H9 (cell line): ENCODE measurements around the gene NOX5. TPM values are rescaled to one million over a fixed set of nuclear protein-coding genes. Genes with fewer than 3 reads are reported as not detected.

ENCODE experiments used
- DNase-seq: peaks from one replicate; pipeline ENCODE4 v3.0.0-alpha.2; 2017
- H2AFZ ChIP-seq: one replicate; pipeline ENCODE4 v1.6.1; 2013; ENCODE audit warnings: mild to moderate bottlenecking, low read length, control low read depth, moderate library complexity
- H2AK5ac ChIP-seq: 2 replicates; pipeline ENCODE4 v1.6.1; 2013; ENCODE audit warnings: low read length, control low read depth, mixed read lengths; ENCODE audit not compliant: insufficient read length
- H2BK120ac ChIP-seq: one replicate; pipeline ENCODE4 v1.6.1; 2013; ENCODE audit warnings: low read depth, mild to moderate bottlenecking, low read length, control low read depth, inconsistent platforms; ENCODE audit not compliant: poor library complexity, severe bottlenecking
- H2BK12ac ChIP-seq: 2 replicates; pipeline ENCODE4 v1.6.1; 2013; ENCODE audit warnings: low read length, control low read depth, mixed read lengths, low read depth; ENCODE audit not compliant: insufficient read length
- H2BK15ac ChIP-seq: 2 replicates; pipeline ENCODE4 v1.6.1; 2013; ENCODE audit warnings: low read depth, low read length, control low read depth
- H2BK20ac ChIP-seq: one replicate; pipeline ENCODE4 v1.6.1; 2013; ENCODE audit warnings: low read depth, mild to moderate bottlenecking, low read length, control low read depth, inconsistent platforms; ENCODE audit not compliant: poor library complexity, severe bottlenecking
- H2BK5ac ChIP-seq: 2 replicates; pipeline ENCODE4 v1.6.1; 2013; ENCODE audit warnings: low read length, control low read depth, mixed read lengths; ENCODE audit not compliant: insufficient read length
- H3K14ac ChIP-seq: 2 replicates; pipeline ENCODE4 v1.6.1; 2013; ENCODE audit warnings: low read length, control low read depth; ENCODE audit not compliant: insufficient read depth
- H3K18ac ChIP-seq: 2 replicates; pipeline ENCODE4 v1.6.1; 2013; ENCODE audit warnings: low read depth, mild to moderate bottlenecking, mixed read lengths, low read length, control low read depth; ENCODE audit not compliant: insufficient read length
- H3K23ac ChIP-seq: 2 replicates; pipeline ENCODE4 v1.6.1; 2013; ENCODE audit warnings: low read length, control low read depth, mixed read lengths, low read depth; ENCODE audit not compliant: insufficient read length
- H3K23me2 ChIP-seq: 2 replicates; pipeline ENCODE4 v1.6.1; 2013; ENCODE audit warnings: low read depth, mild to moderate bottlenecking, mixed read lengths, low read length, control low read depth; ENCODE audit not compliant: insufficient read length, poor library complexity, severe bottlenecking
- H3K27ac ChIP-seq: 2 replicates; pipeline ENCODE4 v1.5.1; 2013; ENCODE audit warnings: low read length, control low read depth, mixed read lengths, low read depth; ENCODE audit not compliant: insufficient read length
- H3K27me3 ChIP-seq: 2 replicates; pipeline ENCODE4 v1.6.1; 2013; ENCODE audit warnings: low read length, control low read depth, inconsistent platforms; ENCODE audit not compliant: insufficient read depth
- H3K4ac ChIP-seq: 2 replicates; pipeline ENCODE4 v1.6.1; 2013; ENCODE audit warnings: low read depth, mild to moderate bottlenecking, control low read depth, inconsistent platforms, low read length, moderate library complexity
- H3K4me1 ChIP-seq: 2 replicates; pipeline ENCODE4 v1.6.1; 2013; ENCODE audit warnings: low read length, control low read depth, inconsistent platforms; ENCODE audit not compliant: insufficient read depth
- H3K4me2 ChIP-seq: 2 replicates; pipeline ENCODE4 v1.6.1; 2013; ENCODE audit warnings: low read length, control low read depth, mixed read lengths; ENCODE audit not compliant: insufficient read length, insufficient read depth
- H3K56ac ChIP-seq: 2 replicates; pipeline ENCODE4 v1.6.1; 2013; ENCODE audit warnings: low read depth, mild to moderate bottlenecking, mixed read lengths, low read length, control low read depth; ENCODE audit not compliant: insufficient read length
- H3K79me1 ChIP-seq: 2 replicates; pipeline ENCODE4 v1.6.1; 2013; ENCODE audit warnings: low read depth, mild to moderate bottlenecking, moderate library complexity, low read length, control low read depth, inconsistent platforms; ENCODE audit not compliant: insufficient read depth, poor library complexity, severe bottlenecking
- H3K79me2 ChIP-seq: 2 replicates; pipeline ENCODE4 v1.6.1; 2013; ENCODE audit warnings: low read length, control low read depth, inconsistent platforms; ENCODE audit not compliant: insufficient read depth
- H3K9ac ChIP-seq: 2 replicates; pipeline ENCODE4 v1.6.1; 2013; ENCODE audit warnings: low read length, control low read depth, mixed read lengths; ENCODE audit not compliant: insufficient read length; ENCODE audit errors: extremely low read depth
- H3K9me3 ChIP-seq: one replicate; pipeline ENCODE4 v1.6.1; 2013; ENCODE audit warnings: low read depth, low read length, inconsistent platforms; ENCODE audit not compliant: control insufficient read depth
- H3T11ph ChIP-seq: one replicate; pipeline ENCODE4 v1.6.1; 2013; ENCODE audit warnings: mild to moderate bottlenecking, low read length, control low read depth, inconsistent platforms
- H4K20me1 ChIP-seq: one replicate; pipeline ENCODE4 v1.6.1; 2013; ENCODE audit not compliant: control insufficient read depth, insufficient read length, insufficient read depth
- H4K5ac ChIP-seq: 2 replicates; pipeline ENCODE4 v1.6.1; 2013; ENCODE audit warnings: low read depth, mild to moderate bottlenecking, mixed read lengths, low read length, control low read depth; ENCODE audit not compliant: insufficient read length
- H4K8ac ChIP-seq: replicated peaks from 2 replicates; pipeline ENCODE4 v1.6.1; 2013; ENCODE audit warnings: low read length, control low read depth, mixed read lengths, low read depth; ENCODE audit not compliant: insufficient read length
- H4K91ac ChIP-seq: 2 replicates; pipeline ENCODE4 v1.6.1; 2013; ENCODE audit warnings: low read depth, mild to moderate bottlenecking, moderate library complexity, mixed read lengths, low read length, control low read depth; ENCODE audit not compliant: insufficient read length
- H3K27ac Mint-ChIP-seq, 3 experiments: 2 replicates in 2 of 3; 3 replicates in 1 of 3; pipeline ENCODE4 v1.8.0; 2020 to 2021; ENCODE audit warnings: mixed read lengths in 3 of 3, mild to moderate bottlenecking in 1 of 3, moderate library complexity in 1 of 3
- H3K27me3 Mint-ChIP-seq: 2 replicates; pipeline ENCODE4 v1.8.0; 2021; ENCODE audit warnings: low read depth, mild to moderate bottlenecking, moderate library complexity, mixed read lengths
- H3K36me3 Mint-ChIP-seq, 3 experiments: 2 replicates in 2 of 3; 3 replicates in 1 of 3; pipeline ENCODE4 v1.8.0; 2020 to 2021; ENCODE audit warnings: low read depth in 3 of 3, mixed read lengths in 3 of 3; ENCODE audit not compliant: insufficient read depth in 1 of 3
- H3K4me1 Mint-ChIP-seq, 2 experiments: 2 replicates each; pipeline ENCODE4 v1.8.0; 2020; ENCODE audit warnings: mixed read lengths in 2 of 2
- H3K4me3 Mint-ChIP-seq, 2 experiments: 2 replicates in 1 of 2; 3 replicates in 1 of 2; pipeline ENCODE4 v1.8.0; 2020 to 2021; ENCODE audit warnings: mild to moderate bottlenecking in 2 of 2, mixed read lengths in 2 of 2, moderate library complexity in 1 of 2
- H3K9me3 Mint-ChIP-seq, 2 experiments: 2 replicates in 1 of 2; 3 replicates in 1 of 2; pipeline ENCODE4 v1.8.0; 2020; ENCODE audit warnings: mild to moderate bottlenecking in 2 of 2, mixed read lengths in 2 of 2, moderate library complexity in 1 of 2
- WGBS: extraction: QIAGEN DNeasy Blood & Tissue Kit; methylation state at CpG from one replicate; pipeline ENCODE4 v1.1.7; 2013; ENCODE audit warnings: missing lambda C conversion rate, low lambda C conversion rate, mixed read lengths; ENCODE audit not compliant: insufficient read length; ENCODE audit errors: extremely low coverage; 5-methylcytosine and 5-hydroxymethylcytosine counted together
- total RNA-seq: library from RNA; stranded (reverse); gene quantifications from 2 replicates; pipeline ENCODE4 v1.2.1, GENCODE V29; 2021
- TF ChIP-seq, protein P1 (sequence below): fragments of 200-600 bp; sonication (generic); conservative IDR thresholded peaks from 3 replicates; pipeline ENCODE4 v1.8.0; 2021; ENCODE audit warnings: antibody characterized with exemption, mild to moderate bottlenecking

NOX5 gene
- total RNA-seq, 1 experiment from 2014 or later, result 0.04 TPM

DNA sequence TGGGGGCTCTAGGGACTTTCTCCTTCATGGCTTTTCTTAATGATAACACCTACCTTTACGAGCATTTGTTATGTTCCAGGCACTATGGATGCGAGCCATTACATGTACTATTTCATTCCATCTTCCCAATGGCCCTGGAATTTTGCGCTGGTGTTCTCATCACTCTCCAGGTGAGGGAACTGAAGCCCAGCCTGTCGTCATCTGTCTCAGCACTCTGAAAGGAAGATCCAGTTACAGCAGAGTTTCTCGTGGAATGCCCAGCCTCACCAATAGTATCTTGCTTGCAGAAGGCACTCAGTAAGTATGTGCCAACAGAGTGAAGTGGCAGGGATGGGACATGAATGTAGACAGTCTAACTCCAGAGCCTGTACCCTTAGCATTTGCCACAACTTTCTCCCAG is 56.8 kb downstream of the NOX5 start:
- H3K4me1 ChIP-seq, result peaks cover 6% of the 10 kb centered on the region
- no peak overlapping the region for H2BK5ac ChIP-seq
- no peak overlapping the region for H4K91ac ChIP-seq
- no peaks in the 10 kb centered on the region for H3K9me3 ChIP-seq
- no peak overlapping the region for H4K5ac ChIP-seq
- TF ChIP-seq, protein P1, sequence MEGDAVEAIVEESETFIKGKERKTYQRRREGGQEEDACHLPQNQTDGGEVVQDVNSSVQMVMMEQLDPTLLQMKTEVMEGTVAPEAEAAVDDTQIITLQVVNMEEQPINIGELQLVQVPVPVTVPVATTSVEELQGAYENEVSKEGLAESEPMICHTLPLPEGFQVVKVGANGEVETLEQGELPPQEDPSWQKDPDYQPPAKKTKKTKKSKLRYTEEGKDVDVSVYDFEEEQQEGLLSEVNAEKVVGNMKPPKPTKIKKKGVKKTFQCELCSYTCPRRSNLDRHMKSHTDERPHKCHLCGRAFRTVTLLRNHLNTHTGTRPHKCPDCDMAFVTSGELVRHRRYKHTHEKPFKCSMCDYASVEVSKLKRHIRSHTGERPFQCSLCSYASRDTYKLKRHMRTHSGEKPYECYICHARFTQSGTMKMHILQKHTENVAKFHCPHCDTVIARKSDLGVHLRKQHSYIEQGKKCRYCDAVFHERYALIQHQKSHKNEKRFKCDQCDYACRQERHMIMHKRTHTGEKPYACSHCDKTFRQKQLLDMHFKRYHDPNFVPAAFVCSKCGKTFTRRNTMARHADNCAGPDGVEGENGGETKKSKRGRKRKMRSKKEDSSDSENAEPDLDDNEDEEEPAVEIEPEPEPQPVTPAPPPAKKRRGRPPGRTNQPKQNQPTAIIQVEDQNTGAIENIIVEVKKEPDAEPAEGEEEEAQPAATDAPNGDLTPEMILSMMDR, result no peak
- no peak overlapping the region for H2AFZ ChIP-seq
- H2BK12ac ChIP-seq, result no peak overlapping the region
- H3K27me3 ChIP-seq, result peaks cover 2% of the 10 kb centered on the region; the same call in 1 of the 2 replicates
- no peak overlapping the region for H3K56ac ChIP-seq
- H3K4ac ChIP-seq, result no peak overlapping the region
- peaks cover 11% of the 10 kb centered on the region for H3K23me2 ChIP-seq
- no peak overlapping the region for H3K14ac ChIP-seq
- Mint-ChIP-seq H3K4me1 (peaks cover 25 to 28% of the 10 kb centered on the region in 2 experiments), H3K36me3 (peaks cover 2 to 21% (median 4%) of the 10 kb centered on the region in 3 experiments; a peak in 5 of 7 replicates), H3K27me3 (peaks cover 59% of the 10 kb centered on the region), H3K4me3 (no peak overlapping the region), H3K9me3 (peaks cover 26 to 34% of the 10 kb centered on the region in 2 experiments), H3K27ac (no peak overlapping the region)
- H2AK5ac ChIP-seq, result no peak overlapping the region
- H3K18ac ChIP-seq, result no peak overlapping the region
- no peak overlapping the region for H2BK20ac ChIP-seq
- no CpG with 5 or more reads among the region's 5 CpGs for WGBS
- H2BK15ac ChIP-seq, result no peak overlapping the region
- no peak overlapping the region for H4K8ac ChIP-seq
- H3K79me2 ChIP-seq, result no peaks in the 10 kb centered on the region
- no peak overlapping the region for H3K27ac ChIP-seq
- DNase-seq, result no peak
- H3K23ac ChIP-seq, result no peak overlapping the region
- no peak overlapping the region for H3T11ph ChIP-seq
- H2BK120ac ChIP-seq, result no peak overlapping the region
- H3K9ac ChIP-seq, result no peak overlapping the region
- no peaks in the 10 kb centered on the region for H3K79me1 ChIP-seq
- no peaks in the 10 kb centered on the region for H4K20me1 ChIP-seq
- H3K4me2 ChIP-seq, result no peak overlapping the region
